MM.1S (cell line): ENCODE measurements around the gene IL10RB.

ENCODE experiments used
- EZH2phosphoT487 ChIP-seq: fragments of 300-600 bp; sonication (generic); IDR thresholded peaks from 2 replicates; pipeline ENCODE4 v1.6.1; 2018; ENCODE audit warnings: antibody characterized with exemption, low read length
- TF ChIP-seq, protein P1 (sequence below): fragments of 300-600 bp; sonication (generic); IDR thresholded peaks from 2 replicates; pipeline ENCODE4 v1.5.1; 2016; ENCODE audit warnings: antibody characterized with exemption, low read length, mixed read lengths

DNA sequence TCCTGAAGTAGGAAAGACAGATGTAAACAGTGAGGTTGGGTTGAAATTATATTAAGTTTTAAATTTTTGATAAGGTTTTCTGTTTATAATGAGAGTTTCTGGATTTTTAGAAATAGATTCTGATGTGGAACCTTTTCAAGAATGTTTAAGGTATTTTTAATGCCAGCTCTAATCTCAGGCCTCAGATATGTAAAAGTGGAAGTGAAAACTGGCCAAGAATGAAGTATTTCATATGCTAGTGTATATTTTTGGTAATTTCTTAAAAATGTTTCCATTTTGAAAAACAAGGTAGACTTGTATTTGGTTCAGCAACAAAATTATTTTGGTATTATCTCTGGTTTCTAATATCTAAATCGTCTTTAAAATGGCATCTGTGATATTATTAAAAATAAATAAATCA is 73.0 kb downstream of the IL10RB start:
- TF ChIP-seq, protein P1, sequence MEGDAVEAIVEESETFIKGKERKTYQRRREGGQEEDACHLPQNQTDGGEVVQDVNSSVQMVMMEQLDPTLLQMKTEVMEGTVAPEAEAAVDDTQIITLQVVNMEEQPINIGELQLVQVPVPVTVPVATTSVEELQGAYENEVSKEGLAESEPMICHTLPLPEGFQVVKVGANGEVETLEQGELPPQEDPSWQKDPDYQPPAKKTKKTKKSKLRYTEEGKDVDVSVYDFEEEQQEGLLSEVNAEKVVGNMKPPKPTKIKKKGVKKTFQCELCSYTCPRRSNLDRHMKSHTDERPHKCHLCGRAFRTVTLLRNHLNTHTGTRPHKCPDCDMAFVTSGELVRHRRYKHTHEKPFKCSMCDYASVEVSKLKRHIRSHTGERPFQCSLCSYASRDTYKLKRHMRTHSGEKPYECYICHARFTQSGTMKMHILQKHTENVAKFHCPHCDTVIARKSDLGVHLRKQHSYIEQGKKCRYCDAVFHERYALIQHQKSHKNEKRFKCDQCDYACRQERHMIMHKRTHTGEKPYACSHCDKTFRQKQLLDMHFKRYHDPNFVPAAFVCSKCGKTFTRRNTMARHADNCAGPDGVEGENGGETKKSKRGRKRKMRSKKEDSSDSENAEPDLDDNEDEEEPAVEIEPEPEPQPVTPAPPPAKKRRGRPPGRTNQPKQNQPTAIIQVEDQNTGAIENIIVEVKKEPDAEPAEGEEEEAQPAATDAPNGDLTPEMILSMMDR = no peak
- TF ChIP-seq EZH2phosphoT487 = no peak
